Measurements from ENCODE around the gene FOXP2. TPM values are rescaled to one million over a fixed set of nuclear protein-coding genes. Genes with fewer than 3 reads are reported as not detected.

Gene FOXP2
- total RNA-seq, 1 experiment from 2014 or later: not detected

- peak overlapping the region; percentile 38 for H3K4me3 ChIP-seq
- DNase-seq: no peak
- H3K36me3 ChIP-seq: no peaks in the 10 kb centered on the region
- no peaks in the 10 kb centered on the region for H3K27me3 ChIP-seq
- no peaks in the 10 kb centered on the region for H3K9me3 ChIP-seq
These were observed 238.9 kb downstream of the FOXP2 start for GRCh38 chr7:114653364-114654088.

GRCh38 chr7:114656466-114656865, 241.9 kb downstream of the FOXP2 start:
- H3K27me3 ChIP-seq: no peaks in the 10 kb centered on the region
- no peaks in the 10 kb centered on the region for H3K36me3 ChIP-seq
- H3K9me3 ChIP-seq: no peaks in the 10 kb centered on the region
- no peak overlapping the region for H3K4me3 ChIP-seq
- DNase-seq: no peak

DNA sequence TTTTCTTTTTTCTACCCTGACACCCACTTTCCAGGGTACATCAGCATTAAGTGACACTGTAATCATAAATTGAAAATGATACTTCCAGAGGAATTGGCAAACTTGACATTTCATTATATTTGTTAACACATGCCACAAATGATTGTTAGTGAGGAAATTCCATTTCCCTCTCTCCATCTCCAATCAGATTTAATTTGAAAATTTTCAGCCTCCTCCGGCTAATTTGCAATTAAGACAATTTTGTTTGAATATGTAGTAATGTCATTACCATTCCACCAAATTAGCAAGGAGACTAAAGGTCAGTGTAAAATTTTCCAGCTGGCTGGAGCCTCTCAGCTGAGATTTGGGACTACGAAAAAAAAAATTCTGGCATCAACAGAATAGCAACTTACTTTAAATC, 242.7 kb downstream of the FOXP2 start:
- no peak for DNase-seq
- H3K36me3 ChIP-seq: no peaks in the 10 kb centered on the region
- no peaks in the 10 kb centered on the region for H3K9me3 ChIP-seq
- no peak overlapping the region for H3K4me3 ChIP-seq
- no peaks in the 10 kb centered on the region for H3K27me3 ChIP-seq

DNA sequence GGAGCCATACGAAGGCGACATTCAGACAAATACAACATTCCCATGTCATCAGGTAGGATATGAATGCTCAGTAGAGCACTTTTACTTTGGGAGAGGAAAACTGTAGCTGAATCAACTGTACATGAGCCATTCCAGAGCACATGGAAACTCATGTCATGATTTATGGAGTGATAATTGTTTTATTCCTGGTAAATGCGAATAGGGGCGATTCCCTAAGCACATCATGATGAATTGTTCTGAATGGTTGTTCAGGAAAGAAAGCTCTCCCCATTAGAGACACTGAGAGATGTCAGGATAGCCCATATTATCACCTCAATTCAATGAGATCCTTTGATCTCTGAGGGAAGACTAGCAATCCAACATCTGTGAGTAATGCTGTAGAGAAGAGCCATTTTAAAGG, 243.6 kb downstream of the FOXP2 start:
- Histone ChIP-seq H3K9me3 (no peaks in the 10 kb centered on the region), H3K4me3 (no peak overlapping the region), H3K36me3 (no peaks in the 10 kb centered on the region), H3K27me3 (no peaks in the 10 kb centered on the region)
- no peak for DNase-seq

DNA sequence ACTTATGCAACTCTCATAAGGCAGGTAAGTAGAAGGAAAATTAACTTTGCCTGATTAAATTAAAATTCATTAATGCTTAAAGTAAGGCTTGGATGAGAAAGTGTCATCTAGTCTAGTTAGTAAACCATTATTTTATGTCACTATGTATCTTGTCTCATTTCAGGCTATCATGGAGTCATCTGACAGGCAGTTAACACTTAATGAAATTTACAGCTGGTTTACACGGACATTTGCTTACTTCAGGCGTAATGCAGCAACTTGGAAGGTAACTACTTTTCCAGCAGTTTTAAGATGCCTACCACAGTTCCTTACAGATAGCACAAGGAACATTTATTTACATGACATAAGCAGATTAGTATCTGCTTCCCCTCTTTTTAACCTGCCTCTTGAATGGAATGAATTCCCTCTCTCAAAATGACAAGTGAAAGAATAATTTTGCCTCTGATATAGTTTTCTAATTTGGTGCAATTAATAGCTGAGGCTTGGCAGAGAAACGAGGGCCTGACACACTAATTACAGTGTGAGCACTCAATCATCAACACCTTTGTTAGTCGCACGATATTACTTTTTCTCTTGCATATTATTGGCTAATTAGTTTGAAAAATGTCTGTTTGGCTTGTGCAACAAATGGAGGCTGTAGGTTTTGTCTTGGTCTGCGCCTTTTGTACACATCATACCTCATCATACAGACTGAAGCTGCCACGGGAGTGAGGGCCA, 245.0 kb downstream of the FOXP2 start:
- Histone ChIP-seq H3K4me3 (no peak overlapping the region), H3K27me3 (no peaks in the 10 kb centered on the region), H3K9me3 (no peaks in the 10 kb centered on the region), H3K36me3 (no peaks in the 10 kb centered on the region)
- no peak for DNase-seq

DNA sequence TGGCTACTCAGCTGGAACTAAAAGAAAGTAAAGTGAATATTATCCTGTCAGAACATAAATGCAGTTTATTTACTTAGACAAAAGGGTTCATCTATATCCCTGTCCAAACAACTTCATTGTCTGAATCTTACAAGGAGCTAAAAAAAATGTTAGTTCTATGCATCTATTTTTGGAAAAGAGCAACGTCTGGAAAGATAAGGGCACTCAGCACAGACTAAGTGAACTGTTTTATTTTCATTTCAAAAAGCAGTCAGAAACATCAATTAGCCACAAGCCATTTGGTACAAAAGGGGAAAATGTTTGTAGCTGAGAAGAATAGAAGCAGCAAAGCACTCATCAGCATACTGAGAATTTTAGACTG, 245.5 kb downstream of the FOXP2 start:
- Histone ChIP-seq H3K4me3 (no peak overlapping the region), H3K36me3 (no peaks in the 10 kb centered on the region), H3K27me3 (no peaks in the 10 kb centered on the region), H3K9me3 (no peaks in the 10 kb centered on the region)
- DNase-seq: no peak

DNA sequence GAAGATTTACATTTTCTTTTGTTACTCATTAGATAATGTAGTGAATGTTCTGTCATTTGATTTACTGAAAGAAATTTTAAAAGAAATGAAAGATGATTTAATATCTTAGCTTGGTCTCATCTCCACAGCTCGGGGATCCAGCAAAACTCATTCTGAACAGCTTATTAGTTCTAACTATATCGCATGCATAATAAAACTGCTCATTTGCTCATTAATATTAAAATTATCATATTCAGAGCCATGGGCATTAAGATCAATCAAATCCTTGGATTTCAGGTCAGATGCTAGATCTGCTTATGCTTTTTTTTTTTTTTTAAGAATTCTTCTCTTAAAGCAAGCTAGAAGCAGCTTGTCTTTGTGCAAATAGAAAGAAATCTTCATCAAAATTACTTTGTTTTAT, 246.1 kb downstream of the FOXP2 start:
- H3K9me3 ChIP-seq: no peaks in the 10 kb centered on the region
- no peak overlapping the region for H3K4me3 ChIP-seq
- no peaks in the 10 kb centered on the region for H3K27me3 ChIP-seq
- no peak for DNase-seq
- H3K36me3 ChIP-seq: no peaks in the 10 kb centered on the region

GRCh38 chr7:114662002-114662677, 247.5 kb downstream of the FOXP2 start:
- no peak for DNase-seq
- no peaks in the 10 kb centered on the region for H3K27me3 ChIP-seq

GRCh38 chr7:114663502-114663901, 248.9 kb downstream of the FOXP2 start:
- Histone ChIP-seq H3K9me3 (no peaks in the 10 kb centered on the region), H3K27me3 (no peaks in the 10 kb centered on the region), H3K4me3 (no peak overlapping the region), H3K36me3 (no peaks in the 10 kb centered on the region)
- DNase-seq: no peak

More at GRCh38 chr7:114662002-114662677, 247.5 kb downstream of the FOXP2 start:
- H3K9me3 ChIP-seq: no peaks in the 10 kb centered on the region
- H3K36me3 ChIP-seq: no peaks in the 10 kb centered on the region
- H3K4me3 ChIP-seq: no peak overlapping the region

- Histone ChIP-seq H3K27me3 (no peaks in the 10 kb centered on the region), H3K36me3 (no peaks in the 10 kb centered on the region), H3K9me3 (no peaks in the 10 kb centered on the region), H3K4me3 (no peak overlapping the region)
- DNase-seq: no peak
These were observed 256.1 kb downstream of the FOXP2 start for GRCh38 chr7:114670676-114671075.

- no peaks in the 10 kb centered on the region for H3K27me3 ChIP-seq
- H3K4me3 ChIP-seq: no peak overlapping the region
- DNase-seq: no peak
- H3K36me3 ChIP-seq: no peaks in the 10 kb centered on the region
- H3K9me3 ChIP-seq: no peaks in the 10 kb centered on the region
These were observed 257.0 kb downstream of the FOXP2 start for GRCh38 chr7:114671563-114672123.

DNA sequence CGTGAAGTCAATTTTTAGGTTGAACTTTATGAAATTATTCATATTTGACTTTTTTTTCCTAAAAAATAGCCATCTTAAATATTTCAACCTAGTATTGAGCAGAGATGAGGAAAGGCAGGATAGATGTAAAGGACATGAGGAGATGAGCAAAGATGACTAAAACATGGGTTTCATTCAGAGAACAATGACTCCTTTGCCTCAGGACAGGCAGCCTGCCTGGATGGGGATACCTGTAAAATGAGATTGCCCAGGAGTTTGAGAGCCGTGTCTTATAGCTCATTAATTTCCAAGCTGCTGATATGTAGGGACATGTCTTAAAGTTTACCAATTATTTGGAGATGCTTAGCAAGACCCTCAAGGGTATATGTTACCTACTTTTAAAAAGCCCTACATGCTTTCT, 263.5 kb downstream of the FOXP2 start:
- DNase-seq: no peak
- Histone ChIP-seq H3K4me3 (no peak overlapping the region), H3K27me3 (no peaks in the 10 kb centered on the region), H3K9me3 (no peaks in the 10 kb centered on the region), H3K36me3 (no peaks in the 10 kb centered on the region)

DNA sequence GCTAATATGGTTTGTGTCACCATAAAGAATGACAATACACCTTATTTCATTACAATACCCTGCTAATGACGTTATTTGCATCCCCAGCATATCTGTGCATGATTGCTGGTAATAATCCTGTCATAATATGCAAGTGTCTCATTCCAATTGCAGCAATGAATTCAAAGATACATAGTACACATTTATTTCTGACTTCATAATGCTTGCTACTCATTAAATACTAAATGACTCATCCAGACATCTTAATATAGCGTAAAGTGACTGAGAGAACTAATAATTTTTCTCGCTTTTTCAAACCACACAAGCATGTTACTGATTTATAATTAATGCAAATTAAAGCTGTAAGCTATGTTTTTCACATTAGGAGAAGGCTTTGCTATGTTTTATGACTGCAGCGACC, 272.6 kb downstream of the FOXP2 start:
- Histone ChIP-seq H3K36me3 (no peaks in the 10 kb centered on the region), H3K4me3 (no peak overlapping the region), H3K27me3 (no peaks in the 10 kb centered on the region), H3K9me3 (no peaks in the 10 kb centered on the region)
- no peak for DNase-seq

DNA sequence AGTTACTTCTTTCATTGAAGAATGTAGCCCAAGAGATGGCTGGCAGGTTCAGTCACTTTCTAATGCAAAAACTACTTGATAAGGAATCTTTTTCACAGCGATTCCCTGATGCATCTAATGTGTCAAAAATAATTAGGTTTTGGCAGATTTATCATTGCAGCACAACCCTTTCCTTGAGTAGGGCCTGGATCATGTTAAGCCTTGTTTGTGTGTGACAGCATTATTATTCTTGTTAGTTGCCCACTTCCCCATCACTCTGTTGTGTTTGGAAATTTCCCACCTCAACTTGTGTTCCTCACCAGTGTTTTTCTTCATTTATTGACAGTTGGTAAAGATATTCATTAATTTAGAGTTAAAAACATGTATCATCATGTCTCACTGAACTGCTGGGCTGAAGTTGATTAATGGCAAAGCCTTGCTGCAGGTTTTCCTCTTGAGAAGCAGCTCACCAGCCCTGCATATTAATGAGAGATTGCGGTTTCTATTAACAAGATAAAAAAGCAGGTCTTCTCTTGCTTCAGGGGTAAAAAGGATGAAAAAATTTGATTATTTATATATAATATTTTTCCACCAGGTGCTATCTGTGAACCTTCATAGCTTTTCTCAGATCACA, 273.9 kb downstream of the FOXP2 start:
- H3K4me3 ChIP-seq: no peak overlapping the region
- no peaks in the 10 kb centered on the region for H3K36me3 ChIP-seq
- H3K9me3 ChIP-seq: no peaks in the 10 kb centered on the region
- H3K27me3 ChIP-seq: no peaks in the 10 kb centered on the region
- DNase-seq: no peak

DNA sequence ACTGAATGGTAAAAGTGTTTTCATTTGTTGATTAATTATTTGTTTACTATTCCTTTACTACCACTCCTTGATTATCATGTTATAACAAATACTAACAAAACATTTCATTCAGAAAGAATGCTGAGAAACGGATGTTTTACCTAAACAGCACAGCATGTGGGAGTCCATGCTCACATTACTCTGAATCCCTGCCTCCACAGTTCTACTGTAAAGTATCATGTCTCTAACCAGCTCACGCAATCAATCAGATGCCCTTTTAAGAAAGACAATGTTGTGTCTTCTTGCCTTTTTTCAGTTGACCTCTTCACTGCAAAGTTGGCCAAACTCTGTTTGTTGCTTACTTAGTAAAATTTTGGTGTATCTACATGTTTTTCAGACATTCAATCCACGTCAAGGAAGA, 274.8 kb downstream of the FOXP2 start:
- Histone ChIP-seq H3K9me3 (no peaks in the 10 kb centered on the region), H3K36me3 (no peaks in the 10 kb centered on the region), H3K4me3 (no peak overlapping the region), H3K27me3 (no peaks in the 10 kb centered on the region)
- no peak for DNase-seq

DNA sequence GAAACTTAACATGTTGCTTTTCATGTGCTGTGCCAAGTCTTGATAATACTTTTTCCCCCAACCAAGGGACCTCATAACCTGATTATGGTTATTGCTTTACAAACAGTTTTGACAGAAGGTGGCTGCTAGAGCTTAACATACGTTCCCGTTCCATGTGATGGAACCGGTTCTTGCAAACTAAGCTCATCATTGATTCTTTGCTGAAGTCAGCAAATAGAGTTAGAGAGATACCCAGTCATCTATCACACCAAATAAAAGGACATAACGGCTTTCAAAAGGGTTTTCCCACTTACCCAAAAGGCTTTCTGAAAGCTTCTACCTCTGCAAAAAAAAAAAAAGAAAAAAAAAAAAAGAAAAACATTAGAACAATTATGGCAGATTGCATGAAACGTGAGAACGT, 277.0 kb downstream of the FOXP2 start:
- Histone ChIP-seq H3K36me3 (no peaks in the 10 kb centered on the region), H3K9me3 (no peaks in the 10 kb centered on the region), H3K27me3 (no peaks in the 10 kb centered on the region), H3K4me3 (no peak overlapping the region)
- DNase-seq: no peak

GRCh38 chr7:114695182-114695581, 280.6 kb downstream of the FOXP2 start:
- Histone ChIP-seq H3K9me3 (no peaks in the 10 kb centered on the region), H3K27me3 (no peaks in the 10 kb centered on the region), H3K36me3 (no peaks in the 10 kb centered on the region), H3K4me3 (no peak overlapping the region)
- DNase-seq: no peak

All from MG63 (cell line).